H9 (cell line): ENCODE measurements around the gene AQP11. TPM values are rescaled to one million over a fixed set of nuclear protein-coding genes. Genes with fewer than 3 reads are reported as not detected.

Source experiments
- DNase-seq: peaks from one replicate; pipeline ENCODE4 v3.0.0-alpha.2; 2017
- H2AFZ ChIP-seq: one replicate; pipeline ENCODE4 v1.6.1; 2013; ENCODE audit warnings: mild to moderate bottlenecking, low read length, control low read depth, moderate library complexity
- H2AK5ac ChIP-seq: 2 replicates; pipeline ENCODE4 v1.6.1; 2013; ENCODE audit warnings: low read length, control low read depth, mixed read lengths; ENCODE audit not compliant: insufficient read length
- H2BK120ac ChIP-seq: one replicate; pipeline ENCODE4 v1.6.1; 2013; ENCODE audit warnings: low read depth, mild to moderate bottlenecking, low read length, control low read depth, inconsistent platforms; ENCODE audit not compliant: poor library complexity, severe bottlenecking
- H2BK12ac ChIP-seq: 2 replicates; pipeline ENCODE4 v1.6.1; 2013; ENCODE audit warnings: low read length, control low read depth, mixed read lengths, low read depth; ENCODE audit not compliant: insufficient read length
- H2BK15ac ChIP-seq: 2 replicates; pipeline ENCODE4 v1.6.1; 2013; ENCODE audit warnings: low read depth, low read length, control low read depth
- H2BK20ac ChIP-seq: one replicate; pipeline ENCODE4 v1.6.1; 2013; ENCODE audit warnings: low read depth, mild to moderate bottlenecking, low read length, control low read depth, inconsistent platforms; ENCODE audit not compliant: poor library complexity, severe bottlenecking
- H2BK5ac ChIP-seq: 2 replicates; pipeline ENCODE4 v1.6.1; 2013; ENCODE audit warnings: low read length, control low read depth, mixed read lengths; ENCODE audit not compliant: insufficient read length
- H3K14ac ChIP-seq: 2 replicates; pipeline ENCODE4 v1.6.1; 2013; ENCODE audit warnings: low read length, control low read depth; ENCODE audit not compliant: insufficient read depth
- H3K18ac ChIP-seq: 2 replicates; pipeline ENCODE4 v1.6.1; 2013; ENCODE audit warnings: low read depth, mild to moderate bottlenecking, mixed read lengths, low read length, control low read depth; ENCODE audit not compliant: insufficient read length
- H3K23ac ChIP-seq: 2 replicates; pipeline ENCODE4 v1.6.1; 2013; ENCODE audit warnings: low read length, control low read depth, mixed read lengths, low read depth; ENCODE audit not compliant: insufficient read length
- H3K23me2 ChIP-seq: 2 replicates; pipeline ENCODE4 v1.6.1; 2013; ENCODE audit warnings: low read depth, mild to moderate bottlenecking, mixed read lengths, low read length, control low read depth; ENCODE audit not compliant: insufficient read length, poor library complexity, severe bottlenecking
- H3K27ac ChIP-seq: 2 replicates; pipeline ENCODE4 v1.5.1; 2013; ENCODE audit warnings: low read length, control low read depth, mixed read lengths, low read depth; ENCODE audit not compliant: insufficient read length
- H3K27me3 ChIP-seq: 2 replicates; pipeline ENCODE4 v1.6.1; 2013; ENCODE audit warnings: low read length, control low read depth, inconsistent platforms; ENCODE audit not compliant: insufficient read depth
- H3K4ac ChIP-seq: 2 replicates; pipeline ENCODE4 v1.6.1; 2013; ENCODE audit warnings: low read depth, mild to moderate bottlenecking, control low read depth, inconsistent platforms, low read length, moderate library complexity
- H3K4me1 ChIP-seq: 2 replicates; pipeline ENCODE4 v1.6.1; 2013; ENCODE audit warnings: low read length, control low read depth, inconsistent platforms; ENCODE audit not compliant: insufficient read depth
- H3K4me2 ChIP-seq: 2 replicates; pipeline ENCODE4 v1.6.1; 2013; ENCODE audit warnings: low read length, control low read depth, mixed read lengths; ENCODE audit not compliant: insufficient read length, insufficient read depth
- H3K56ac ChIP-seq: 2 replicates; pipeline ENCODE4 v1.6.1; 2013; ENCODE audit warnings: low read depth, mild to moderate bottlenecking, mixed read lengths, low read length, control low read depth; ENCODE audit not compliant: insufficient read length
- H3K79me1 ChIP-seq: 2 replicates; pipeline ENCODE4 v1.6.1; 2013; ENCODE audit warnings: low read depth, mild to moderate bottlenecking, moderate library complexity, low read length, control low read depth, inconsistent platforms; ENCODE audit not compliant: insufficient read depth, poor library complexity, severe bottlenecking
- H3K79me2 ChIP-seq: 2 replicates; pipeline ENCODE4 v1.6.1; 2013; ENCODE audit warnings: low read length, control low read depth, inconsistent platforms; ENCODE audit not compliant: insufficient read depth
- H3K9ac ChIP-seq: 2 replicates; pipeline ENCODE4 v1.6.1; 2013; ENCODE audit warnings: low read length, control low read depth, mixed read lengths; ENCODE audit not compliant: insufficient read length; ENCODE audit errors: extremely low read depth
- H3K9me3 ChIP-seq: one replicate; pipeline ENCODE4 v1.6.1; 2013; ENCODE audit warnings: low read depth, low read length, inconsistent platforms; ENCODE audit not compliant: control insufficient read depth
- H3T11ph ChIP-seq: one replicate; pipeline ENCODE4 v1.6.1; 2013; ENCODE audit warnings: mild to moderate bottlenecking, low read length, control low read depth, inconsistent platforms
- H4K20me1 ChIP-seq: one replicate; pipeline ENCODE4 v1.6.1; 2013; ENCODE audit not compliant: control insufficient read depth, insufficient read length, insufficient read depth
- H4K5ac ChIP-seq: 2 replicates; pipeline ENCODE4 v1.6.1; 2013; ENCODE audit warnings: low read depth, mild to moderate bottlenecking, mixed read lengths, low read length, control low read depth; ENCODE audit not compliant: insufficient read length
- H4K8ac ChIP-seq: replicated peaks from 2 replicates; pipeline ENCODE4 v1.6.1; 2013; ENCODE audit warnings: low read length, control low read depth, mixed read lengths, low read depth; ENCODE audit not compliant: insufficient read length
- H4K91ac ChIP-seq: 2 replicates; pipeline ENCODE4 v1.6.1; 2013; ENCODE audit warnings: low read depth, mild to moderate bottlenecking, moderate library complexity, mixed read lengths, low read length, control low read depth; ENCODE audit not compliant: insufficient read length
- H3K27ac Mint-ChIP-seq, 3 experiments: 2 replicates in 2 of 3; 3 replicates in 1 of 3; pipeline ENCODE4 v1.8.0; 2020 to 2021; ENCODE audit warnings: mixed read lengths in 3 of 3, mild to moderate bottlenecking in 1 of 3, moderate library complexity in 1 of 3
- H3K27me3 Mint-ChIP-seq: 2 replicates; pipeline ENCODE4 v1.8.0; 2021; ENCODE audit warnings: low read depth, mild to moderate bottlenecking, moderate library complexity, mixed read lengths
- H3K36me3 Mint-ChIP-seq, 3 experiments: 2 replicates in 2 of 3; 3 replicates in 1 of 3; pipeline ENCODE4 v1.8.0; 2020 to 2021; ENCODE audit warnings: low read depth in 3 of 3, mixed read lengths in 3 of 3; ENCODE audit not compliant: insufficient read depth in 1 of 3
- H3K4me1 Mint-ChIP-seq, 2 experiments: 2 replicates each; pipeline ENCODE4 v1.8.0; 2020; ENCODE audit warnings: mixed read lengths in 2 of 2
- H3K4me3 Mint-ChIP-seq, 2 experiments: 2 replicates in 1 of 2; 3 replicates in 1 of 2; pipeline ENCODE4 v1.8.0; 2020 to 2021; ENCODE audit warnings: mild to moderate bottlenecking in 2 of 2, mixed read lengths in 2 of 2, moderate library complexity in 1 of 2
- H3K9me3 Mint-ChIP-seq, 2 experiments: 2 replicates in 1 of 2; 3 replicates in 1 of 2; pipeline ENCODE4 v1.8.0; 2020; ENCODE audit warnings: mild to moderate bottlenecking in 2 of 2, mixed read lengths in 2 of 2, moderate library complexity in 1 of 2
- WGBS: extraction: QIAGEN DNeasy Blood & Tissue Kit; methylation state at CpG from one replicate; pipeline ENCODE4 v1.1.7; 2013; ENCODE audit warnings: missing lambda C conversion rate, low lambda C conversion rate, mixed read lengths; ENCODE audit not compliant: insufficient read length; ENCODE audit errors: extremely low coverage; 5-methylcytosine and 5-hydroxymethylcytosine counted together
- total RNA-seq: library from RNA; stranded (reverse); gene quantifications from 2 replicates; pipeline ENCODE4 v1.2.1, GENCODE V29; 2021
- TF ChIP-seq, protein P1 (sequence below): fragments of 200-600 bp; sonication (generic); conservative IDR thresholded peaks from 3 replicates; pipeline ENCODE4 v1.8.0; 2021; ENCODE audit warnings: antibody characterized with exemption, mild to moderate bottlenecking

AQP11 gene
- total RNA-seq, 1 experiment from 2014 or later, result 1.1 TPM

DNA sequence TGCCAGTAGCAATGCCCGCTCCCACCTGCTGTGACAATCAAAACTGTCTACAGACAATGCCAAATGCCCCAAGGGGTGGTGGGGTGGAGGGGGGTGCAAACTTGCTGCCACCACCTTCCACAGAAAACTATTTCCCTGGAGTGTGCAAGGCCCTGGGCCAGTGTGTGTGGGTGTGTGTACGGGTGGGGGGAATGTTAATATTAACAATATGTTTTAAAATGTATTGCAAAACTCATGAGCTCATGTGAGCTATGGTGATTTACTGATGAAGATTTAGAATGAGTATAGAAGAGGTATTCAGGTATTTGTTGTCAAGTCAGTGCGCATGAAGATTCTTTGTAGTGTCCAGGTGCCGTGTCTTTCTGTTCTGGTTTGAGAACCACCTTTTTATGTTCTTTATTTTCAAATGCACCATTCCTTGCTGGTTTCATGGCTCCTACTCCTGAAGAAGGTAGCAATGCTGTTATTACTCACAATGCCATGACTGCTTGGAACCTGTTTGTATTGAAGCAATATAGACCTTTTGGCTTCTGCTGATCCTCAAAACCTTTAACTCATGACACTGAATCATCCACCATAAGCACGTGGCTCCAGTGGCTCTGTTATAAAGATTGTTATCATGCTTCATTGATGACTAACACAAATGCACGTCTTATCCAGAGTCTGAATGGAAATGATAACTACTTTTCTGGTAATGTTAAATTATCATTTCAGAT, 29.9 kb upstream of the AQP11 start:
- Mint-ChIP-seq H3K27ac (no peak overlapping the region), H3K9me3 (peaks cover under 1% of the 10 kb centered on the region in 2 experiments; a peak in 3 of 5 replicates), H3K4me1 (no peaks in the 10 kb centered on the region), H3K36me3 (peaks cover 0 to under 1% (median 0%) of the 10 kb centered on the region in 3 experiments; a peak in 2 of 7 replicates), H3K4me3 (no peak overlapping the region), H3K27me3 (no peaks in the 10 kb centered on the region)
- Histone ChIP-seq H3K14ac (no peak overlapping the region), H3K4ac (no peak overlapping the region), H2BK12ac (no peak overlapping the region), H2BK20ac (no peak overlapping the region), H4K91ac (no peak overlapping the region), H3K9ac (no peak overlapping the region), H3K56ac (no peak overlapping the region), H2AFZ (no peak overlapping the region), H3K27ac (no peak overlapping the region), H2AK5ac (no peak overlapping the region), H4K5ac (no peak overlapping the region), H3K23ac (no peak overlapping the region), H2BK120ac (no peak overlapping the region), H3K9me3 (no peaks in the 10 kb centered on the region), H3K18ac (no peak overlapping the region), H2BK15ac (no peak overlapping the region), H3K4me1 (no peaks in the 10 kb centered on the region), H3K79me1 (no peaks in the 10 kb centered on the region), H3K79me2 (no peaks in the 10 kb centered on the region), H3K27me3 (no peaks in the 10 kb centered on the region), H4K8ac (no peak overlapping the region), H3K4me2 (no peak overlapping the region), H3K23me2 (no peaks in the 10 kb centered on the region), H2BK5ac (no peak overlapping the region), H3T11ph (no peak overlapping the region), H4K20me1 (no peaks in the 10 kb centered on the region)
- TF ChIP-seq, protein P1, sequence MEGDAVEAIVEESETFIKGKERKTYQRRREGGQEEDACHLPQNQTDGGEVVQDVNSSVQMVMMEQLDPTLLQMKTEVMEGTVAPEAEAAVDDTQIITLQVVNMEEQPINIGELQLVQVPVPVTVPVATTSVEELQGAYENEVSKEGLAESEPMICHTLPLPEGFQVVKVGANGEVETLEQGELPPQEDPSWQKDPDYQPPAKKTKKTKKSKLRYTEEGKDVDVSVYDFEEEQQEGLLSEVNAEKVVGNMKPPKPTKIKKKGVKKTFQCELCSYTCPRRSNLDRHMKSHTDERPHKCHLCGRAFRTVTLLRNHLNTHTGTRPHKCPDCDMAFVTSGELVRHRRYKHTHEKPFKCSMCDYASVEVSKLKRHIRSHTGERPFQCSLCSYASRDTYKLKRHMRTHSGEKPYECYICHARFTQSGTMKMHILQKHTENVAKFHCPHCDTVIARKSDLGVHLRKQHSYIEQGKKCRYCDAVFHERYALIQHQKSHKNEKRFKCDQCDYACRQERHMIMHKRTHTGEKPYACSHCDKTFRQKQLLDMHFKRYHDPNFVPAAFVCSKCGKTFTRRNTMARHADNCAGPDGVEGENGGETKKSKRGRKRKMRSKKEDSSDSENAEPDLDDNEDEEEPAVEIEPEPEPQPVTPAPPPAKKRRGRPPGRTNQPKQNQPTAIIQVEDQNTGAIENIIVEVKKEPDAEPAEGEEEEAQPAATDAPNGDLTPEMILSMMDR, result no peak
- no CpG with 5 or more reads among the region's 6 CpGs for WGBS
- DNase-seq, result no peak
